Measurements from ENCODE around the gene BBC3.

- TF ChIP-seq, protein P1, sequence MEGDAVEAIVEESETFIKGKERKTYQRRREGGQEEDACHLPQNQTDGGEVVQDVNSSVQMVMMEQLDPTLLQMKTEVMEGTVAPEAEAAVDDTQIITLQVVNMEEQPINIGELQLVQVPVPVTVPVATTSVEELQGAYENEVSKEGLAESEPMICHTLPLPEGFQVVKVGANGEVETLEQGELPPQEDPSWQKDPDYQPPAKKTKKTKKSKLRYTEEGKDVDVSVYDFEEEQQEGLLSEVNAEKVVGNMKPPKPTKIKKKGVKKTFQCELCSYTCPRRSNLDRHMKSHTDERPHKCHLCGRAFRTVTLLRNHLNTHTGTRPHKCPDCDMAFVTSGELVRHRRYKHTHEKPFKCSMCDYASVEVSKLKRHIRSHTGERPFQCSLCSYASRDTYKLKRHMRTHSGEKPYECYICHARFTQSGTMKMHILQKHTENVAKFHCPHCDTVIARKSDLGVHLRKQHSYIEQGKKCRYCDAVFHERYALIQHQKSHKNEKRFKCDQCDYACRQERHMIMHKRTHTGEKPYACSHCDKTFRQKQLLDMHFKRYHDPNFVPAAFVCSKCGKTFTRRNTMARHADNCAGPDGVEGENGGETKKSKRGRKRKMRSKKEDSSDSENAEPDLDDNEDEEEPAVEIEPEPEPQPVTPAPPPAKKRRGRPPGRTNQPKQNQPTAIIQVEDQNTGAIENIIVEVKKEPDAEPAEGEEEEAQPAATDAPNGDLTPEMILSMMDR (IDR thresholded peaks at IDR 0.05): no peak
- TF ChIP-seq EZH2 (IDR thresholded peaks at IDR 0.05) (no peak), EZH2phosphoT487 (IDR thresholded peaks at IDR 0.05) (no peak)
Measured at GRCh38 chr19:47264629-47265028, 33.6 kb upstream of the BBC3 start.

Measured in neural progenitor cell (in vitro differentiated cells).